Endometrium (tissue), 2 donors: ENCODE data around the gene B3GLCT.

Experiments
- FAIRE-seq: peaks from 2 replicates; lab custom pipeline; 2012; peaks lifted over from hg19 to GRCh38; lab: Jason Lieb, UNC
- donor health status: control.
- donor health status: control.

Gene B3GLCT

GRCh38 chr13:31351376-31351775 lies 151.6 kb downstream of the B3GLCT start:
- FAIRE-seq = no peak

GRCh38 chr13:31352467-31352866 lies 152.7 kb downstream of the B3GLCT start:
- no peak for FAIRE-seq

GRCh38 chr13:31355001-31355400 lies 155.2 kb downstream of the B3GLCT start:
- FAIRE-seq = no peak

- FAIRE-seq = no peak
These were observed 157.2 kb downstream of the B3GLCT start for GRCh38 chr13:31356991-31357390.

GRCh38 chr13:31357581-31357980 lies 157.8 kb downstream of the B3GLCT start:
- no peak for FAIRE-seq

- no peak for FAIRE-seq
These were observed 161.9 kb downstream of the B3GLCT start for GRCh38 chr13:31361673-31362072.

GRCh38 chr13:31365630-31366029 lies 165.9 kb downstream of the B3GLCT start:
- FAIRE-seq = no peak

GRCh38 chr13:31367410-31367809 lies 167.6 kb downstream of the B3GLCT start:
- FAIRE-seq = no peak

- FAIRE-seq = no peak
These were observed 169.4 kb downstream of the B3GLCT start for GRCh38 chr13:31369213-31369612.

GRCh38 chr13:31372454-31372853 lies 172.7 kb downstream of the B3GLCT start:
- no peak for FAIRE-seq

GRCh38 chr13:31374682-31375081 lies 174.9 kb downstream of the B3GLCT start:
- no peak for FAIRE-seq

GRCh38 chr13:31377946-31378345 lies 178.2 kb downstream of the B3GLCT start:
- no peak for FAIRE-seq

GRCh38 chr13:31380715-31381114 lies 180.9 kb downstream of the B3GLCT start:
- FAIRE-seq = no peak
